NCI-H69 (cell line): Measurements from ENCODE around the gene SLC4A1.

Source experiments
- DNase-seq: peaks from one replicate; lab custom pipeline; 2025; lab: John Stamatoyannopoulos, UW

Gene SLC4A1

GRCh38 chr17:44205962-44206824, 61.7 kb downstream of the SLC4A1 start:
- peak; percentile 15 for DNase-seq

- DNase-seq: no peak
Measured at GRCh38 chr17:44204441-44204882, 63.5 kb downstream of the SLC4A1 start.

- DNase-seq: peak; percentile 71
Measured at GRCh38 chr17:44203731-44204440, 64.0 kb downstream of the SLC4A1 start.

- DNase-seq: no peak
Measured at GRCh38 chr17:44202756-44203155, 65.2 kb downstream of the SLC4A1 start.

GRCh38 chr17:44200478-44201155, 67.3 kb downstream of the SLC4A1 start:
- DNase-seq: peak; percentile 73

- peak; percentile 99 for DNase-seq
Measured at GRCh38 chr17:44199553-44200477, 68.1 kb downstream of the SLC4A1 start, which contains the start of gene ATXN7L3. ATXN7L3 (minus strand) TSS chr17:44199884; CDS start chr17:44198070, 1,814 bp downstream.

- peak; percentile 84 for DNase-seq
Measured at GRCh38 chr17:44198721-44199552, 69.0 kb downstream of the SLC4A1 start.
